T1000 (cell line): ENCODE results near the gene ACBD3.

Experiments
- DNase-seq: peaks from one replicate; lab custom pipeline; 2025; ENCODE audit warnings: mixed read lengths; lab: John Stamatoyannopoulos, UW

Gene ACBD3

GRCh38 chr1:226134170-226135058 lies 52.1 kb downstream of the ACBD3 start:
- DNase-seq: no peak

GRCh38 chr1:226133504-226134123 lies 52.9 kb downstream of the ACBD3 start:
- DNase-seq: no peak

- DNase-seq: no peak
Measured at GRCh38 chr1:226132728-226133503, 53.6 kb downstream of the ACBD3 start.

DNA sequence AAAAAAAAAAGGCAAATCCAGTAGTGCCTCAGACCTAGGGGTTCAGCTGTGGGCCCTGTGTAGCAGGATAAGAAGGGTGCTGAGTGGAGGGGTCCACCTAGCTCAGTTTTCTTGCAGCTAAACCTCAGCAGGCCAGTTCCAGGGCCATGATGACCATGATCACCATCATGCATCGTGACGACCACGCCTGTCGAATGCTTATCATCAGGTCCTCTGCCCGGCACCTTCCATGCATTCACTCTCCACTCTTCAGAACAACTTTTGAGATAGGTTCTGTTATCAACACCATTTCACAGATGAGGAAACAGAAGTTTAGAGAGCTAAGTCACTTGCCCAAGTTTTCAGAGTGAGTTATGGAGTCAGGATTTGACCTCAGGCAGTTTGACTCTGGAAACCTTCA lies 54.9 kb downstream of the ACBD3 start:
- no peak for DNase-seq

DNA sequence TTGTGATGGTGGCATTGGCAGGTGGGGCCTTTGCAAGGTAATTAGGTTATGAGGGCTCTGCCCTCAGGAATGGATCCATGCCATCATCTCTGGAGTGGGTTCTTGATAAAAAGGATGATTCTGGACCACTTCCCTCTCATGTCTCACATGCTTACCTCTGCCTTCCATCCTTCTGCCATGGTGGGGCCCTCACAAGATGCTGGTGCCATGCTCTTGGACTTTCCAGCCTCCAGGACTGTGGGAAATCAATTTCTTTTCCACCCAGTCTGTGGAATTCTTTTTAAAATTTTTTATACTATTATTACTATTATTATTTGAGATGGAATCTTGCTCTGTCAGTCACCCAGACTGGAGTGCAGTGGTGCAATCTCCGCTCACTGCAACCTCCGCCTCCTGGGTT lies 57.3 kb downstream of the ACBD3 start:
- no peak for DNase-seq

DNA sequence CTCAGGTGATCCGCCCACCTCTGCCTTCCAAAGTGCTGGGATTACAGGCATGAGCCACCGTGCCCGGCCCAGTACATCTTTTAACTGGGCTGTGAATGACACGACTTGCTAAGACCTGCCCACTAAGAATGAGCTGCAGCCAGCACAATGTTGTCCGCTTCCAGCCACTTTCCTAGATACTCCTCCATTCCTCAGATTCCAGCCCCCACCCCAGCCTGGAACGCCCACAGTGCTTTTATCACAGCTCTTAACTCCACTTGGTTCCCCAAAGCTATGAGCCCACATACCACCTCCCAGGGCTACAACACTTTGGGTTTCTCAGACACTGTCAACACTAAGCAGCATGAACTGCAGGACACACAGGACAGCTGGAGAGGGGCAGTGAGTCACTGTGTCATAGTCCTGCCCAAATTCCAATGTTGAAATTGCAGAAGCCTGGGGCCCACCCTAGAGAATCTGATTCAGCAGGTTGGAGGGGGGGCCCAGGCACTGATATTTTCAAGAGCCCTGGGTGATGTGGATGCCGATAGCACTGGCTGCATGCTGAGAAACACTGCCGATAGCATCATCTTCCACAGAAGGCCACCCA lies 58.0 kb downstream of the ACBD3 start:
- peak; percentile 62 for DNase-seq

GRCh38 chr1:226126824-226127569 lies 59.5 kb downstream of the ACBD3 start:
- DNase-seq: no peak

DNA sequence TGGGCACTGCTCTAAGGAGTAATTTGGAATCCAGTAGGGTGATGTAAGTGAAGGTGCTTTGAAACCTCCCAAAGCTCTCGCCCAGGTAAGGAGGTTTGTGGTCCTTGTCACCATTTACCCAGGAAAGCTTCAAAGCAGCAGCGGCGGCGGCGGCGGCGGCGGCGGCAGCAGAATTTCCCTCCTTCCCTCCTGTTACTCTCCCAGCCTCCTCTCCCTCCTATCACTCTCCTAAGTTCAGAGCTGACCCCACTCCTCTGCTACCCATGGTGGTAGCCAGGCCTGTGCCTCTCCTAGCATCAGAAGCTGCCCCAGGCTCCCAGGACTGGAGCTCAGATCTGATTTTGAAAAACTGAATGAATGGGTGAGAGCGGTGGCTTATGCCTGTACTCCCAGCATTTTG lies 60.7 kb downstream of the ACBD3 start:
- no peak for DNase-seq

DNA sequence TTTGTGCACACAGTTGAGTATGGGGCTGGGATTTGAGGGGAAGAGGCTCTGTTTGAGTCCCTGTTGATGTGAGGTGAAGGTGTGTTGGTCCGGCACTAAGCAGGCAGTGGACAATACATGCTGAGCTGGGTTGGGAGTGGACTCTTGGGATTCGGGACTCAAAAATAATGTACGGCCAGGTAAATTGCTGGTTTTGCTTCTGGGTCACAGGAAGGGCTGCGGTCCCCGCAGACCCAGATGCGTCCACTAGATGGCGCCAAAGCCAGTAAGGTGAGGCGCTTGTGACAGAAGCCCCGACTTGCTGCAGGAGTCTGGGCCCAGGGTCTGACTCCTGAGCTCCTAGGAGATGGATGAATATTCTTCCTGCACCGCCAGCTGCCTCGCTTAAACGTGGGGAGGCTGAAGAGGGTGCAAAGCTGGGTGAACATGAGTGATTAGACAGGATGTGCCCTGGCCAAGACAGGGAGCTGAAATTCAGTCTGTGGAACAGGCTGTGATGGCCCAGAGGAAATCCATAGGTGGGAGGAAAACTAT lies 61.4 kb downstream of the ACBD3 start:
- peak; percentile 77 for DNase-seq

GRCh38 chr1:226123591-226124471 lies 62.7 kb downstream of the ACBD3 start:
- DNase-seq: no peak

- no peak for DNase-seq
Measured at GRCh38 chr1:226123212-226123560, 63.4 kb downstream of the ACBD3 start.

GRCh38 chr1:226121587-226122400 lies 64.7 kb downstream of the ACBD3 start:
- peak; percentile 21 for DNase-seq

GRCh38 chr1:226121049-226121586 lies 65.4 kb downstream of the ACBD3 start:
- DNase-seq: no peak

DNA sequence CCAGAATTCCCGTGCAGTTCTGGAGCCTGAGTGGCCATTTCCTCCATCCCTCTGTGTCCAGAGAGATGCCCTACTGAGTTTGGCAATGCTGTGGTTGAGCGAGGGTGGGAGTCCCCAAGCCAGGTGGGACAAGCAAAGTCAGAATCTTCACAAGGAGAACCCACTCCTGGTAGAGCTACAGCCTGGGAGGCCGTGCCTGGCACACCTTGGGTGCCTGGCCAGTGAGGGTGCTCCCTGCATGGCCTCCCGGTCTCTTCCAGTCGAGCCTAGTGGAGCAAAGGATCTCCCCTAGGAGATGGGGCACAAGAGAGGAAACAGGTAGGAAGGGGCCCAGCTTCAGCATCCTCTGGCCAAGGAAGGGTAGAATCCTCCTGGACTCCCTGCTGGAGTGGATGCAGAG lies 66.1 kb downstream of the ACBD3 start:
- no peak for DNase-seq

DNA sequence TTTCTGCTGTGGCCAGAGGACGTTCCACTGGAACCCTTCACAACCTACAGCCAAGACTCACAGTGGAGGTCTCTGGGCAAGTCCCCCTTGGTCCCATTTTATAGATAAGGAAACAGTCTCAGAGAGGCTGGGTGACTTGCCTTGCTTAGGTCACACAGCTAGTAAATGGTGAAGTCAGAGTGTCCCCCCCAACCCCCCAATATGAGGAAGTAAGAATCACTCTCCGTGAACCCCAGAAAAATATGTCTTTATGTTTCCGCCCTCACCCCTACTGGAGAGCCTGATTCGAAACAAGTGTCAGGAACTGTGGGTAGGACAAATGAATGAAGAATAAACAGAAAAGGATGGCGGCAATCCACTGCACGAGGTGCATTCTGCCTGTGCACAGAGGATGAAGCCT lies 67.4 kb downstream of the ACBD3 start:
- no peak for DNase-seq

DNA sequence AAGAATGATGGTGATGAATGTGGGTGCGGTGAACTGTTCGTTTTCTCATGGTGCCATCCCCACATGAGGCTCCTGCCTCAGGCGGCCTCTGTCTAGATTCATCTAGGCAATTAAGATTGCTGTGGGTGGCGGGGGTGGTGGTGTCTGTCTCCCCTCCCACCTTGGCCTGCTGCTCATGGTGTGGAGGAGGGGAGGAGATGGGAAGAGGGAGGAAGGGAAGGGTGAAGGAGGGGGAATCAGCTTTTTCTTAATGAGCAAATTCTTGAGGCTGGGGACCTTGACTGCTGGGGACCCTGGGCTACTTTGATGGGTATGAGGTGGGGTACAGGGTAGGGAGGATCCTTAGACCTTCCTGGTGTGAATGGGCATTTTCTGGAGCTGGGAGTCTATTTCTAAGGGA lies 68.2 kb downstream of the ACBD3 start:
- no peak for DNase-seq

- no peak for DNase-seq
Measured at GRCh38 chr1:226117330-226117729, 69.2 kb downstream of the ACBD3 start.

DNA sequence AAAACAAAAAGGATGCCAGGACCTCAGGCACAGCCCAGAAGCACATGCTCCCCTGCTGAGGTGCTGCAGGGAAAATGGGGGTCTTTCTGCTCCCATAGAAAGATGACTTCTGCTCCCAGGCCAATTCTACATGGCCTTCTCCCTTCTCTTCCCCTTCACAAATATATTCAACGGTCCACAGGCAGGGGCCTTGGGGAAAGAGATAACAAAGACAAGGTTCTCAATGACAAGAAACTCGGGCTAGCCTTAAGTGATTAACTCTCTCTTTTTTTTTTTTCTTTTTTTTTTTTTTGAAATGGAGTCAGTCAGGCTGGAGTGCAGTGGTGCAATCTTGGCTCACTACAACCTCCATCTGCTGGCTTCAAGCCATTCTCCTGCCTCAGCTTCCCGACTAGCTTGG lies 69.9 kb downstream of the ACBD3 start:
- no peak for DNase-seq

GRCh38 chr1:226112626-226113025 lies 73.9 kb downstream of the ACBD3 start:
- no peak for DNase-seq
